NCI-H748 (cell line): ENCODE measurements around the gene SLC43A3.

Experiments used
- DNase-seq: peaks from one replicate; lab custom pipeline; 2025; ENCODE audit not compliant: unreplicated experiment; lab: John Stamatoyannopoulos, UW

SLC43A3 gene

DNA sequence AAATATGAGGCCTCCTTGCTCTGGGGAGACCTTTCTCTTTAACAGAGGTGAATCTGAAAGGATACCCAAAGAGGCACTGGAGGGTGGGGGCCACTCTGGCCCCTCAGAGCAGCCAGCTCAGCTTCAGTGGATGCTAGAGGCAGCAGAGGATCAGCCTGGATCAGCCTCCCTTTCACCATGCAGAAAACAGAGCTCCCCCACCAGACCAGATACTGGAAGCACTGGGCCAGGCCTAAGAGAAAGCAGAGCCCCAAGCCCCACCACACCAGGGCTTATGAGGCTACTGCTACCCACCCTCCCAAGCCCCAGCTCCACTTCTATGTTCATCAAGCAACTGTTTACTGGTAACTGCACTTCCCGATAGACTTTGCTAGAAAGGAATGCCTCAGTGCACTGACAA is 4.0 kb upstream of the SLC43A3 start:
- no peak for DNase-seq

DNA sequence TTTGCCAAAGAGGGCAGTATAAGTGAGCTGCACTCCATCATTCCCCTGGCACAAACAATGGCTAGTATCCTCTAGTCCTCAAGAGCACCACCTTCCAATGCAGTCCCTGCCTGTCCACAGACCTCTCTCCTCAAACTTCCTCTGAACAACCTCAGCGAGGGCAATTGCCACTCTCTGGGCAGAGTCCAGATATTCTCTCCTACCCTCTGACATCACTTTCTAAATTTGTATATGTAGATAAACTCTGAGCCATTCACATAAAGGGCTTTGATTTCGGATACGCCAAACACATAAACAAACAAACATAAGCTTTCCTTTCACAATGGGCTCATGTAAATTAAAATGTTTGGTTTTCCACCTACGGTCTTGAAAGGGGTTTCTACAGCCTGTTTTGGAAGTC is 3.0 kb upstream of the SLC43A3 start:
- DNase-seq = peak; percentile 10

DNA sequence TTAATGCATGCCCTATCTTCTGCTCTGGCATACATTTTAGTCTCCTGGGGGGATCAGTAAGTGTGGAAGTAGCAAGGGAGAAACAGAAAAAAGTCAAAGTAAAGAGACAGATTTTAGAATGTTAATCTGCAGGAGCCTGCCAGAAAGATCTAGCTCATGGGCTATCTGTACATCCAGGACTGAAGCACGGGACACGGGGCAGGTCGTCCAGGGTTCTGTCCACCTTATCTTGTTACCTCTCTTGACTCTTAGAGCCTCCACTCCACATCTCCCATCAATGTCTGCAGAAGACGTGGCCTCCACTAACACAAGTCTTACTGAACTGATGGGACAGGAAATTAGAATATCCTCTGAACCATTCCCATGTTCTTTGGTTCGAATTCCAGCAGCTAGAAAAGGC is 1.7 kb upstream of the SLC43A3 start:
- no peak for DNase-seq

DNA sequence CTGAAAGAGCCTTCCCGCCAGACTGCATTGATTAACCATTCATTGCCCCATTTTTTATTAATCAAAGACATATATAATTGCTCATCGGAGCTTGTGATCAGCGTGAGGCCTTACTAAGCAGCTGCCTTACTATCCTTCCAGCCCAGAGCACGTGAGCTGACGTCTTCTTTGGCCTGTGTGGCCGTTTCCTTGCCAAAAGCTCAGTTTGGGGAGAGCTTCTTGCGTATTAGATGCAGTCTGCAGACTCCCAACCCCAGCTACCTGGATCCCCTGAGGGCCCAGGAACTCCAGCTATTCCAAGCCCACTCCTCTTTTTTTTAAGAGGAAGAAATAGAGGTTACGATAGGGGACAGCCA is 784 bp upstream of the SLC43A3 start:
- no peak for DNase-seq

DNA sequence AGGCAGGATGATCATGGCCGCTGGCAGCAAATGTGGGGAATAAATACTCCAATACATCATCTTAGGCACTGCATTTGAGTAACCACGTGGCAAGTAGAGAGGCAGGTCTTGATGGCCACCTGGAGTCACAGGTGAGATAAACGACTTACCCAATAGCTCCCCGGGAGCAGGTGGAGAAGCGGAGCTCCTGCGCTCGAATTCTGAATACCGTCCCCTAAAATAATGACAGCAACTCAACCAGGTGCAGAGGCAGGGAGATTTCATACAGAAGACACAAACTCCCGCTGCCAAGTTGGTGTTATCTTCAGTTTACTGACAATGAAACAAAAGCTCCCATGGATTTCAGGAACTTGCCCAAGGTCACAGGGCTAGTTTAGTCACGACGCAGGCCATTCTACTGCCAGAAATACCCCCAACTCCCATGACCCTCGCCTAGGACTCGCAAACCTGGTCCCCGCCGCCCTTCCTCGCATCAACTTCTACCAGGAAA is 437 bp downstream of the SLC43A3 start:
- DNase-seq = no peak

DNA sequence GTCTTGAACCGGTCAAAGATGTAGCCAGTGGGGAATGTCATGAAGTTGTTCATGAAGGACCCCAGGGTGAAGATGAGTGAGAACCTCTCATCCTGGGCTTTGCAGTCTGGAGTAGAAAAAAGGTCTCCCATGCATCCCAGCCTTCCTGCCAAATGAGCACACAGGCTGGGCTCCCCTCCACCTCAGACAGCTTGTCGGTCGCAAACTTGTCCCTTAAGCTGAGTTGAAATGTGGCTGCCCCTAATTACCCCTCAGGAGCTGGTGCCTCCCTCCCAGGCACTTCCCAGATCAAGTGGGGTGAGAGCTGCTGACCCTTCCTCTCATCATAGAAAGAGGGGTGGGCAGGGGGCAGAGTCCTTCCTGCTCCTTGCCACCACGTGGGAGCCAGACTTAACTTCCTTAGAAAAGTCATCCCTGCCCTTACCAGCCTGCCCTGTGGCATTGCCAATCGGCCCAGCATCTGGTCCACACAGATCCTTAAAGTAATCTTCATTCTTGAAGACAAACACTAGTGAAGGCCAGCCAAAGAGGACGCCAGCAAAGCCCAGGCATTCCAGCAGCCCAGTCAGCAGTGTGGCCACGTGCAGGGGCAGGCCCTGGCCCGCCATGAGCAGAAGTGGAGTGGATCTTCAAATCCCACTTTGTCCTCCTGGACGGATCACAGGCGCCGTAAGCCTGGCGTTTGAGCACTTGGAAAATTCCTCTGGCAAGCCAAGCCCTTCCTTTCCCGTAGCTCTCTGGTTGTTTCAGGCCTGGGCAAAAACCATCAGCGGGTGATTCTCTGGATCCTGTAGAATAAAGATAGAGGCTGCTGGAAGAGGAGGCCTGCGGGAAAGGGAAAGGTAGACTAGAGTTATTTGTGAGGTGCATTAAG is 1.1 kb downstream of the SLC43A3 start:
- DNase-seq = no peak

DNA sequence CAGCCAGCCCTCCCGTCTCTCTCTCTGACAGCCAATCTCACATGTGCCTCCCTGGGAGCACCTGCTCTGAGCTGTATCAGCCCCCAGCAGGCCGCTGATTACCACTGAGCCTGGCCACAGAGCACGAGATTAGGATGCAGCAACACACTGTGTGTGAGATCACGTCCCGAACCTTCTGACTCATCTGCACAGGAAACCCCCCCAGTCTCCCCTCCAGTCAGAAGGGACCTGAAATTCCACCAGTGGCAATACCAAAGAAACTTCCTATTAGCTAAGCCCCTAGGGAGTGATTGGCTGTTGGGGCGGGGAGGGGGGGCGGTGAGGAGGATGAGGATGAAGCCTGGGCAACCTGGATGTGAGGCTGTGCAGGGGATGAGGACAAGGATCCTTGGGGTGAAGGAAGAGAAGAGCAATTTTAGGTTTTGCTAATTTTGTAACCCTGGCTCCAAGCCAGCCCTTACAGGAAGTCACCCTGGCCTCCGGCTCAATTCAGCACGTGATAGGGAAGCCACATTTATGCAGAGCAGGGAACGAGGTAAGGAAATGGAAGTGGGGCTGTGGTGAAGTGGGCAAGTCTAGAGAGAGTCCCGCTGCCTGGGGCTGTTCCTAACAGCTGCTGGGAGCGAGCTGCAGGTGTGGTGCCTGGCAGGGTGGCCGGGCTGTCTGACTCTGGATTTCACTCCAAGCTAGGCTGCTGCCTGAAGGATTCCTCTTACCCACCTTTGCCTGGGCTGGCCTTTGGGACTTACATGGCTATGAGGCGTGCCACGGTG is 1.9 kb downstream of the SLC43A3 start:
- DNase-seq = peak; percentile 36

DNA sequence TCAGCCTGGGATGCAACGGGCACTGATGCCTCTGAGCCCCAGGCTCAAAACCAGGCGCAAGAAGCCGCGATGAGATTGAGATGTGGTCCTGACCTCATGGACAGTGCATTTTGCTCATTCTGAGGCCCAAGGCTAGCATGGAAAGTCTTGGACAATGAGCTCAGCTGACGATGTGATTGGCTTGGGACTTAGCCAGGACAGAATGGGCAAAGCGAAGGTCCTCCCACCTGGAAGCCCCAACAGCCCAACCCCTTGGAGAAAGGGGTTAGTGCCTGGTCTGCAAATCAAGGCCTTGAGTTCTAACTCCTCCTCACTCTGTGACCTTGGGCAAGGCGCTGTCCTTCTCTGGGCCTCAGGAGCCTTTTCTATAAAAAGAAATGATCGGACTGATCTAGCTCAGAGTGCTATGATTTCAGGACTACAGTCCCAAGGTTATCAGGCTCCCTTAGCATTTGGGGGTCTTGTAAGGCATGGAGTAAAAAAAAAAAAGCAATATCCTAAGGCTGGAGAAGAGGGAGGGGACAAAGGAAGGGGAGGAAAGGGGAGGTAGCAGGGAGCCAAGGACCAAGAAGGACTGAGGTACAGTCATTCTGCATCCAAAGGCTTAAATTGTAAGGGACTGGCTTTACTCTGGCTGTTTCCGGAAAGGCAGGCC is 2.7 kb downstream of the SLC43A3 start:
- no peak for DNase-seq

DNA sequence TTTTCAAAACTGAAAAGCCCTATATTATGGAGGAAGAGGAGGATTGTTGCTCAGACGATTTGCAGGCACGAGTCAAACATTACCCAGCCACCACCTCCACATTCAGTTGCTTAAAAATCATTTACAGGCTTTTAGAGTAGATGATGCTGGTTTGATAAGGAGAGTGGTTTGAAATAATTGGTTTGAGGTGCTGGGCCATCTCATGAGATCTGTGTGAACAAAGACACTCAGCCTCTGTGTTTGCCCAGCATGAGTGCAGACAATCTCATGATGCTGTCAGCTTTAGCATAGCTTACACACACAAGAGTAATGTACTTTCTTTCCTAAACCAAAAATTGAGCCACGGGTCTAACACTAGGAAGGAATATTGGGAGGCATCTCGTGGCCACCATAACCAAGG is 4.3 kb downstream of the SLC43A3 start:
- DNase-seq = no peak

DNA sequence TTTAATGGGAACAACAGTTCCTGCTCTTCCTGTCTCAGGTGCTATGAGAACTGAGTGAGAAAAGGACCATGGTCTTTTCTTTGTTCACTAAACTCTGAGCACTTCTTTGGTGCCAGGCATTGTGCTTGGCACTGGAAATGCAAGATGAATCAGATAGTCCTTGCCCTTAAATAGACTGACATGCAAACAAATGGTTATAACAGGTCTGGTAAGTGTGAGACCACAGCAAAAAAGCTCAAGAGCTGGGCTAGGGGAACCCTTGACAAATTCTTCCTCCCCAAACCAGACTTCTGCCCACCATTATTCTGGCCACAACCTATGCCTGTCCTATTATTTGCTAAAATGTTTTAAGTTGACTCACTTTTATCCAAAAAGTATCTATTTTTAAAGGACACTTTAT is 5.1 kb downstream of the SLC43A3 start:
- no peak for DNase-seq

DNA sequence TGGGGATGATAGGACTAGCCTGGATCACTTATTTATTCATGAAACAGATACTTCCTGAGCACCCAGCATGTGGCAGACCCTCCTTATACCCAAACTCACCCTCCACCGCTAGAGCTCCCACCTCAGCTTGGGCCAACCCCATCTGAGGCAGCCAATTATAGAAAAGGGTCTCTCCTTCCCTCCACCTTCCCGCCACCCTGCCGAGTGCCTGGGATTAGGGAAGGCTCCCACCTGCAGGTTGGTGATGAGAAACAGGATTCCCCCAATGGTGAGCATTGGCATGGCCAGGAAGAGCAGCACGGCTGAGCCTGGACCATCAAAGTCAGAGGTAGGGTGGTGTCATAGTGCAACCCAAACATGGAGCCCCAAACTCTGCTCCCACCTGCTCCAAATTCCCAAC is 5.9 kb downstream of the SLC43A3 start:
- no peak for DNase-seq

DNA sequence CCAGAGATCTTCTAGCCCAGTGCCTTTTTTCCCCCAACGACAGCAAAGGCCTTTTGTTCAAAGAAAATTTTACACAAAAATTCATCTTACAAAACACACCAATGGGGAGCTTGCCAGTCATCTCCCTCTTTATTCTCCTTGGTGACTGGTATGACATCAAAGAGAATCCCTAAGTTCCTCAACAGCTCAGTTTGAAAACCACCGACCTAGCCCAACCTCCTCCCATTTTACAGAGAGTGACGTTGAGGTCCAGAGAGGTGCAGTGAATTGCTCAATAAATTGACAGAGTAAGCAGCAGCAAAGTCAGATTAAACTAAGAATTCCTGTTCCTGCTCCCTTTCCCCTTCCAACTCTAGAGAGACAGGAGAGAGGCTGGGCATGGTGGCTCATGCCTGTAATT is 7.8 kb downstream of the SLC43A3 start:
- DNase-seq = no peak

DNA sequence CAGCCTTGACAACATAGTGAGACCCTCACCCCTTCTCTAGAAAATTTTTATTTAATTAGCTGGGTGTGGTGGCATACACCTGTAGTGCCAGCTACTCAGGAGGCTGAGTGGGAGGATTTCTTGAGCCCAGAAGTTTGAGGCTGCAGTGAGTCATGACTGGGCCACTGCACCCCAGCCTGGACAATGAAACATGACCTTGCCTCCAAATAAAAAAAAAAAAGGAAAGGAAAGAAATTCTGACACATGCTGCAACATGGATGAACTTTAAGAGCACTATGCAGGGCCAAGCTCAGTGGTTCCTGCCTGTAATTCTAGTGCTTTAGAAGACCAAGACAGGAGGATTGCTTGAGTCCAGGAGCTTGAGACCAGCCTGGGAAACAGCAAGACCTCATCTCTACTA is 8.8 kb downstream of the SLC43A3 start:
- DNase-seq = no peak

DNA sequence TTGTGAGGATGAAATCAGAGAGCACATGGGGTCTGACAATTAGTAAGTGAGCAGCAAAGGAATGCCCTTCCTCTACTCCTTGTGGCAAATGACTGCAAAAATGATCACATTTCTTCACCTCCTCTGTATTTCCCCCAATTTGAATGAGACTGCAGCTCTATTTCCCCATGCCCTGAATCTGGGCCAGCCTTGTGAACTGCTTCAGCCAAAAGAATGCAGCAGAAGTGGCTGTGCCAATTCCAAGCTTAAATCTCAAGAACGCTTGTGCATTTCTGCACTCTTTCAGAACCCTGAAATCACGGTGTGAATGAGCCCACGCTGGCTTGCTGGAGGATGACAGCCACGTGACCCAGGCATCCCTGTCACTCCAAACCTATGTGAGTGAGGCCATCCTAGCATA is 9.9 kb downstream of the SLC43A3 start:
- DNase-seq = no peak

DNA sequence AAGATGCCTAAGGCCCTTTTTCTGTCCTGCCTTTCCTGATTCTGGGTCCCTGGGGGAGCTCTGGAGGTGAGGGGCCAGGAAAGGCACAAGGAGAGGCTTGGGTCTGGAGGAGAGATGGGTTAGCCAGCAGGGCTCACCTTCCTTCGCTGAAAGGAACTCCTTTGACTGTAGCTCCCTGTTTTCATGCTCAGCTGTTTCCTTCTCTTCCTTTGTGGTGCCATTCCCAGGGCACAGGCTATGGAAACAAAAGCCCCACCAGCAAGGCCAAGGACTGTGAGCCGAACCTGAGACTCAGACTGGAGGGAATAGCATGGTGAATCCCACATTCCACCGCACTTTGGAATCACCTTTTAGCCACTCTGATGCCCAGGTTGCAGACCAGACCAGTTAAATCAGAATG is 10.5 kb downstream of the SLC43A3 start:
- no peak for DNase-seq

DNA sequence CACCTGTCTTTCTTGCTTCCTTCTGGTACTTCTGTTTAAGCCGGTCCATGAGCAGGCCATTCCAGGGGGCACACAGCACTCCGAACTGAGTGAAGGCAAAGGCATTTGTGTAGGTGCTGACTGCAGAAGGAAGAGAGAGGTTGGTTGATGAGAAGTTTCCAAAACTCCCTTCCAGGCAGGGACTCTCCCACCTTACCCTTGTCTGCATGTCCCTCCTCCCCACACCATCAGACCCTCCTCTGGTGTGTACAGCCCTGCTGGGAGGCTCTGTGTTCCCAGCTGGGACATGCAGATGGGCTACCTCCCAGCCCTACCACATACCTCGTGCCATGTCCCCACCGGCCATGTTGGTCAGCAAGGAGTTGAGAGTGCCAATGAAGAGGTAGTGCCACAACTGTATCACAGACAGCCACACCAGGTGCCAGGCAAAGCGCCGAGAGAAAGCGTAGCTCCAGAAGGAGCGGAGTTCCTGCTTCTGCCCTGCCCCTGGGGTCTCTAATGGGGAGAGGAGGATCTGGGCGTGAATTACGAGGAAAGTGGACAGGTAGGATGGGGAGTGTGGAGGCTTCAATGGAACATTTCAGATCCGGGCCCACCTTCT is 12.2 kb downstream of the SLC43A3 start:
- no peak for DNase-seq

DNA sequence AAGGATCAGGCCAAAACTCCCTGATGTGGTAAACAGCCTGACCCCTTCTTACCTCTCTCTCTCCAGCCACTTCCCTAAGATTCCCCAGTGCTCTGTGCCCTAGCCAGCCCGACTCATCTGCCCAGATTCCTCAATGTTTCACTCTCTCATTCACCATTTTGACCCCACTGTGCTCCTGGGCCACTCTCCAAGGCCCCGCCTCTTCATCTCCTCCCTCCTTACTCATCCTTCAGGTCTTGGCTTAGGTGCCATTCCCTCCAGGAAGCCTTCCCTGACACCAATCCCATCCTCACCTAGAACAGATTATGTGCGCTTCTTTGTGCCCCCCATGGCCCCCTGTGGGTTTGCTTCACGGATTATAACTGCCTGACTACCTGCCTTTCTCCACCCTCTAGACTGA is 13.2 kb downstream of the SLC43A3 start:
- no peak for DNase-seq

DNA sequence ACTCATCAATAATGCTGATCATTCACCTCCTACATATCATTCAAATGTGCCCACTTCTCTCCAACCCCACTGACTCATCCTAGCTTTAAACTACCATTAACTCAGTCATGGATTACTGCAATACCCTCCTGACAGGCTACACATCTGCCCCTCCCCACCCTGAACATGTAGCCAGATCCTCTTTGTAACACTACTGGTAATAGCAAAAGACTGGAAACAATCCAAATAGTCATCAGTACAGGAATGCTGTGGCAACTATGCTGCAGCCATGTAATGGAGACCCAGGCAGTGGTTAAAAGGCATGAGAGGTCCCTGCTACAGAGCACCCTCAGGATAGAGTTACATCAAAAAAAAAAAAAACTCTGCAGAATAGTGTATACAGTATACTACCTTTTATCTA is 16.6 kb downstream of the SLC43A3 start:
- no peak for DNase-seq

DNA sequence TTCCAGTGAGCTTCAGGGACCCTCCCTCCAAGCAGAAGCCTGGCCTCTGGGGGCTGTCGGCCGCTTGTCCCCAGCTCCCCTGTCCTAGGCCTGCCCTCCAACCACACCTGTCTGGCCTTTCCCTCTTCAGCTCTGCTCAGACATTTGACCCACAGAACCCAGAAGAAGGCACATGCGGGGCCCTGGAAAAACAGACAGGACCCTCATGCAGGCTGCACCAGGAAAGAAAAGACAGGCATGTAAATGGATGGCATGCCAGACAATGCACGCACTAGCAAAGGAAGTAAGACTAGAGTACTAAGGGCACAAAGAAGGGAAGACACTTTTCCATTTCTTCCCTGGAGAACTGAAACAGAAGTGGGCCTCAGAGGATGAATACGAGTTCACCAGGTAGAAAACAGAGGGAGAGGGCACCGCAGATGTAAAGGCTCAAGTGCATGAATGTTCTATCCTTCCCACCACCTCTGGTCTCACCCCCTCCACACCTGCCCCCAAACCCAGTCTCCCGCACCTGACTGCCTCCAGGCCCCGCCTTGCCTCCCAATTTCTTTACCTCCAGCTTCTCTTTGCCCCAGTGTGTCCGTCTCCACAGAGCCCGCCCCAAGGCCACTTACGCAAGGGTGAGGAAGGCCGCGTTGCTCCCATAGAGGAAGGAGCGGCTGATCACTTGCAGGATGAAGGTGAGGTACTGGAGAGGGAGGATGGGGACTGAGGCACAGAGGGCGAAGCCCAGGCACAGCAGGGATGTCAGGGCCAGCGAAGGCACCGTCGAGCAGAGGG is 17.4 kb downstream of the SLC43A3 start:
- no peak for DNase-seq

DNA sequence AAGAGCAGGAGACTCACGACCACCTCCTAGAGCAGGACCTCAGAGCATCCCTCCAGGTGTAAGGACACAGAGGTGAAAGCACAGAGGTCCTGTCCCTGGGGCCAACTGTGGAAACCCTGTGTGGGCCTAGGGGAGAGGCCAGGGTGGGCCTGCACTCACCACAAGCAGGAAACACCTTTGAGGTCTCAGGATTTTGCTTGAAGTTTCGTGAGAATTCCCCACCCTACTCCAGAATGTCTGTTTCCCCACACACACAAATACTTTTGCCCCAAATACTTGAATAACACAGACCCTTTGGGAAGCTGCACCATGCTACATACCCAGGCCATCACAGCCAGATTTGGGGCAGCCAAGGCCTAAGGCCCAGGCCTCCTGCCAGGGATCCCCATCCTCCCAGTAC is 18.1 kb downstream of the SLC43A3 start:
- no peak for DNase-seq
